ENCODE data around the gene KCTD4.

DNA sequence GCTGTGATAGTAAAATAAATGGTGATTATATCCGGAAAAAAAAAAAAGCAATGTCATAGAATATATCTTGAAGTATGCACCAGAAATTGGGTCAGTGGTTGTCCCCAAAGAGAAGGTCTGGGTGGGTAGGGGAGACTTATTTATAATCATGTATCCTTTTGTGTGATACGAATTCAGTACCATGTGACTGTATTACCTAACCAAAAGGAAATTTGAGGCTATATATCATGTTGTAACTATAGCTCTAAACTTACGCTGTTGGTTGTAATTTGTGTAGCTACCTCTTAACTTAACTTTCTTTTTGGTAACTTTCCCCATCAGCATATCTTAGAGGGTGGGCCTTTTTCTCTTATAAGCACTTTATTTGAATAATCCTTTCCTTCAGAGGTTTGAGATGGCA is 25.2 kb upstream of the KCTD4 start:
- TF ChIP-seq, protein P1, sequence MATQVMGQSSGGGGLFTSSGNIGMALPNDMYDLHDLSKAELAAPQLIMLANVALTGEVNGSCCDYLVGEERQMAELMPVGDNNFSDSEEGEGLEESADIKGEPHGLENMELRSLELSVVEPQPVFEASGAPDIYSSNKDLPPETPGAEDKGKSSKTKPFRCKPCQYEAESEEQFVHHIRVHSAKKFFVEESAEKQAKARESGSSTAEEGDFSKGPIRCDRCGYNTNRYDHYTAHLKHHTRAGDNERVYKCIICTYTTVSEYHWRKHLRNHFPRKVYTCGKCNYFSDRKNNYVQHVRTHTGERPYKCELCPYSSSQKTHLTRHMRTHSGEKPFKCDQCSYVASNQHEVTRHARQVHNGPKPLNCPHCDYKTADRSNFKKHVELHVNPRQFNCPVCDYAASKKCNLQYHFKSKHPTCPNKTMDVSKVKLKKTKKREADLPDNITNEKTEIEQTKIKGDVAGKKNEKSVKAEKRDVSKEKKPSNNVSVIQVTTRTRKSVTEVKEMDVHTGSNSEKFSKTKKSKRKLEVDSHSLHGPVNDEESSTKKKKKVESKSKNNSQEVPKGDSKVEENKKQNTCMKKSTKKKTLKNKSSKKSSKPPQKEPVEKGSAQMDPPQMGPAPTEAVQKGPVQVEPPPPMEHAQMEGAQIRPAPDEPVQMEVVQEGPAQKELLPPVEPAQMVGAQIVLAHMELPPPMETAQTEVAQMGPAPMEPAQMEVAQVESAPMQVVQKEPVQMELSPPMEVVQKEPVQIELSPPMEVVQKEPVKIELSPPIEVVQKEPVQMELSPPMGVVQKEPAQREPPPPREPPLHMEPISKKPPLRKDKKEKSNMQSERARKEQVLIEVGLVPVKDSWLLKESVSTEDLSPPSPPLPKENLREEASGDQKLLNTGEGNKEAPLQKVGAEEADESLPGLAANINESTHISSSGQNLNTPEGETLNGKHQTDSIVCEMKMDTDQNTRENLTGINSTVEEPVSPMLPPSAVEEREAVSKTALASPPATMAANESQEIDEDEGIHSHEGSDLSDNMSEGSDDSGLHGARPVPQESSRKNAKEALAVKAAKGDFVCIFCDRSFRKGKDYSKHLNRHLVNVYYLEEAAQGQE (IDR thresholded peaks at IDR 0.05; ENCODE audit: insufficient read depth in 1 of 2, low read depth in 2 of 2, low read length in 2 of 2): no peak
- TF ChIP-seq POLR2AphosphoS5 (IDR thresholded peaks at IDR 0.05; ENCODE audit: low read depth, low read length) (no peak), TAF1 (IDR thresholded peaks at IDR 0.05; ENCODE audit: borderline replicate concordance, insufficient read depth, low read length) (no peak)
